Measurements from ENCODE around the gene CCDC141.

Gene CCDC141

GRCh38 chr2:178827739-178828485 is 222.0 kb downstream of the CCDC141 start:
- DNase-seq (ENCODE audit: low spot score), result peak; percentile 16

- no peak for DNase-seq (ENCODE audit: low spot score)
These were observed 222.8 kb downstream of the CCDC141 start for GRCh38 chr2:178827111-178827510.

- DNase-seq (ENCODE audit: low spot score), result no peak
These were observed 224.8 kb downstream of the CCDC141 start for GRCh38 chr2:178825183-178825582.

GRCh38 chr2:178824181-178824580 is 225.8 kb downstream of the CCDC141 start:
- no peak for DNase-seq (ENCODE audit: low spot score)

GRCh38 chr2:178819992-178820391 is 229.9 kb downstream of the CCDC141 start:
- no peak for DNase-seq (ENCODE audit: low spot score)

- no peak for DNase-seq (ENCODE audit: low spot score)
These were observed 230.6 kb downstream of the CCDC141 start for GRCh38 chr2:178819147-178819875.

- no peak for DNase-seq (ENCODE audit: low spot score)
These were observed 238.0 kb downstream of the CCDC141 start for GRCh38 chr2:178811901-178812300.

GRCh38 chr2:178811045-178811444 is 238.9 kb downstream of the CCDC141 start:
- DNase-seq (ENCODE audit: low spot score), result no peak

- DNase-seq (ENCODE audit: low spot score), result no peak
These were observed 239.5 kb downstream of the CCDC141 start for GRCh38 chr2:178810422-178810821.

GRCh38 chr2:178807227-178808008 is 242.5 kb downstream of the CCDC141 start, which contains the start of gene TTN:
Gene TTN, minus strand, starts transcription at chr2:178807423. Its CDS starts 2,781 bp downstream, at chr2:178804642.
- DNase-seq (ENCODE audit: low spot score), result no peak

GRCh38 chr2:178806543-178806942 is 243.4 kb downstream of the CCDC141 start:
- DNase-seq (ENCODE audit: low spot score), result no peak

- DNase-seq (ENCODE audit: low spot score), result no peak
These were observed 244.5 kb downstream of the CCDC141 start for GRCh38 chr2:178805457-178805856.

GRCh38 chr2:178804791-178805190 is 245.1 kb downstream of the CCDC141 start:
- DNase-seq (ENCODE audit: low spot score), result peak; percentile 37

- no peak for DNase-seq (ENCODE audit: low spot score)
These were observed 249.4 kb downstream of the CCDC141 start for GRCh38 chr2:178800510-178800909.

- DNase-seq (ENCODE audit: low spot score), result no peak
These were observed 250.6 kb downstream of the CCDC141 start for GRCh38 chr2:178799305-178799704.

- no peak for DNase-seq (ENCODE audit: low spot score)
These were observed 253.8 kb downstream of the CCDC141 start for GRCh38 chr2:178796079-178796677.

- DNase-seq (ENCODE audit: low spot score), result no peak
These were observed 262.0 kb downstream of the CCDC141 start for GRCh38 chr2:178787934-178788333.

GRCh38 chr2:178787155-178787554 is 262.8 kb downstream of the CCDC141 start:
- DNase-seq (ENCODE audit: low spot score), result no peak

- no peak for DNase-seq (ENCODE audit: low spot score)
These were observed 266.0 kb downstream of the CCDC141 start for GRCh38 chr2:178783889-178784288.

GRCh38 chr2:178782236-178782635 is 267.7 kb downstream of the CCDC141 start:
- no peak for DNase-seq (ENCODE audit: low spot score)

Data from HuH-7 (cell line).